ENCODE data around the gene GBX2. TPM values are rescaled to one million over a fixed set of nuclear protein-coding genes. Genes with fewer than 3 reads are reported as not detected.

The GBX2 gene
- total RNA-seq, 2 donors from 2014 or later: not detected

DNA sequence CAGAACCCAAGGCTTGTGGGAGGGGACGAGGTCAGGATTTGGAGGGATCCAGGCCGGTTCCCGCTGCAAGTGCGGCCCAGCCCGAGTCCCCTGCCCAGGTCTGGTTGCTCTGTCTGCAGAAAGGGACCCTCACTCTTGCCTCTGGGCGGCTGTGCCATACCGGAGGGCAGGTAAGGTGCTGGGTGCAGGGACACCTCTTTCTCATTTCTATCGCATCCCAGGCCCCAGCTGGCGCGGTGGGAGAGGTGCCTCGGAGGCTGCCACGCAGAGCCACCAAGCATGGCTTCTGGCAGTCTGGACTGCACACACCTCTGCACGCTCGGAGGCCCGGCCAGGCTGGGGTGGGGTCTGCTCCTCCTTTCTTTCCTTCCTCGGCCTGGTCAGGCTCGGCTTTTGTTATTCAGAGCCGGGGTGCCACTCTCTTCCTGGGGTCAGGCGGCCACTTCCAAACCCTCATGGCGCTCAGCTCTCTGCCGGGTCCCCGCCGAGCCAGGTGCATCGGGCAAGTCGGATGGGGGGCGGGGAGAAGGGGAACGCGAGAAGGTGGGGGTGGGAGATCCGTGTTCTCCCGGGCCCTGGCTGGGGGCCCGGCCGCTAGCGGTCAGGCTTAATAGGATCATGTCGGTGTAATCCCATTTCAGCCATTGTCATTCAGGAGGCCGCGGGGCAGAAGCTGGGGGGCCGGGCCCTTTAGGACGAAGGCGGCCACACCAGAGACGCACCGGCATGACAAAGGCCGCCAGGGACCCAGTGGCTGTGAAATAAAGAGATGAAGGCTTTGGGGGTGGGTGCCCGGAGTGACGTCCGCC lies 9.0 kb downstream of the GBX2 start:
- H3K36me3 ChIP-seq (replicated peaks in 1 of 2; ENCODE audit: insufficient read depth in 1 of 2, low read depth in 2 of 2): no peaks in the 10 kb centered on the region
- no peaks in the 10 kb centered on the region for H3K9me3 ChIP-seq
- 15 to 22% methylated on average over 22 to 39 of the region's 45 CpGs for WGBS, 2 donors
- intact Hi-C loops (cut with DNase I): no loop called here
- TF ChIP-seq POLR2A (IDR thresholded peaks at IDR 0.05) (no peak), CTCF (IDR thresholded peaks at IDR 0.05) (no peak)
- no peak overlapping the region for H3K27ac ChIP-seq
- H3K4me3 ChIP-seq: no peak overlapping the region
- DNase-seq (no peak), ATAC-seq (no peak)
- H3K27me3 ChIP-seq: peaks cover 0 to 23% of the 10 kb centered on the region in 2 donors
- H3K4me1 ChIP-seq: peaks cover 19% of the 10 kb centered on the region

DNA sequence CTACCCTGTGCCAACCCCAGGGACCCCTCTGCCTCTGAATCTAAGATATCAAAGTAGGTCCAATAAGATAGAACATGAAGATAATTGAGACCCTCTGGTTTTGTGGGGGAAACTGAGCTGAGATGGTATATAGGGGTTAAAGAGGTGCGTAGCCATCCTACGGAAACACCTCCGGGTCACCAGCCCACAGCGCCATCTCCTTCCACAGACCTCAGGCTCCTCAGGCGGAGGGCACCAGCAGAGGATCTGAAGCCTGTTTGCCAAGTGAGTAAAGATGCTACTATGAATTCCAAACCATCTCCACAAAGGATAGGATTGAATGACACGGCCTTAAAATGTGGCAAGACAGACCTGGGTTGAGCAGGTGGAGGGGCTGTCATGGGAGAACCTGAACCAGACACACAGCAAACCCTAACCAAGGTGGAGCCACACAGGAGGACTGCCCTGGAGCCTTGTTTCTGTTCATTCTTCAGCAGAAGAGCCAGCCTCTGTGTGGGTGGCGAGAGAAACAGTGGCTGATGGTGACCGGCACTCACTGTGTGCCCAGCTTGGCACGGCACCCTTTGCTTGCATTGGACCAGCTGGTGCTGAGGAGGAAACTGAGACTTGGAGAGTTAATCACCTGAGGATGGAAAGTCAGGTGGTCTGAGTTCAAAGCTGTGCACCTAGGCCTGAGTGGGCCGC lies 10.2 kb downstream of the GBX2 start:
- no peak for DNase-seq
- intact Hi-C loops (cut with DNase I): no loop called here
- peaks cover 0 to 11% of the 10 kb centered on the region in 2 donors for H3K27me3 ChIP-seq
- TF ChIP-seq CTCF (IDR thresholded peaks at IDR 0.05): no peak
- TF ChIP-seq POLR2A (IDR thresholded peaks at IDR 0.05): no peak
- peaks cover 7% of the 10 kb centered on the region for H3K4me1 ChIP-seq
- H3K4me3 ChIP-seq: no peak overlapping the region
- no peak overlapping the region for H3K27ac ChIP-seq
- ATAC-seq: no peak
- no peaks in the 10 kb centered on the region for H3K36me3 ChIP-seq (replicated peaks in 1 of 2; ENCODE audit: insufficient read depth in 1 of 2, low read depth in 2 of 2)
- 66 to 80% methylated on average over 9 to 10 of the region's 10 CpGs for WGBS, 2 donors
- H3K9me3 ChIP-seq: no peaks in the 10 kb centered on the region

GRCh38 chr2:236157366-236157765 lies 10.8 kb downstream of the GBX2 start:
- no peaks in the 10 kb centered on the region for H3K36me3 ChIP-seq (replicated peaks in 1 of 2; ENCODE audit: insufficient read depth in 1 of 2, low read depth in 2 of 2)
- ATAC-seq (no peak), DNase-seq (no peak)
- TF ChIP-seq POLR2A (IDR thresholded peaks at IDR 0.05) (no peak), CTCF (IDR thresholded peaks at IDR 0.05) (no peak)
- 65 to 71% methylated on average over 6 of the region's 6 CpGs for WGBS, 2 donors
- H3K4me3 ChIP-seq: no peak overlapping the region
- peaks cover 0 to 2% (median 0%) of the 10 kb centered on the region in 3 donors for H3K9me3 ChIP-seq
- no peak overlapping the region for H3K27ac ChIP-seq
- peaks cover 6% of the 10 kb centered on the region for H3K4me1 ChIP-seq
- H3K27me3 ChIP-seq: peaks cover 0 to 11% of the 10 kb centered on the region in 2 donors
- intact Hi-C loops (cut with DNase I): no loop called here

- intact Hi-C loops (cut with DNase I): no loop called here
Observed at GRCh38 chr2:236156860-236157194, 11.4 kb downstream of the GBX2 start.

More at GRCh38 chr2:236156860-236157194, 11.4 kb downstream of the GBX2 start:
- Histone ChIP-seq H3K4me1 (peaks cover 6% of the 10 kb centered on the region), H3K27me3 (peaks cover 0 to 11% of the 10 kb centered on the region in 2 donors), H3K36me3 (replicated peaks in 1 of 2; ENCODE audit: insufficient read depth in 1 of 2, low read depth in 2 of 2) (no peaks in the 10 kb centered on the region), H3K4me3 (no peak overlapping the region), H3K27ac (no peak overlapping the region), H3K9me3 (peaks cover 0 to 6% (median 0%) of the 10 kb centered on the region in 3 donors)
- no peak for DNase-seq
- TF ChIP-seq CTCF (IDR thresholded peaks at IDR 0.05) (no peak), POLR2A (IDR thresholded peaks at IDR 0.05) (no peak)
- ATAC-seq: no peak
- 63 to 72% methylated on average over 6 to 7 of the region's 7 CpGs for WGBS, 2 donors
